GM12872 (cell line): ENCODE results near the gene PHYHIPL.

Experiments used
- TF ChIP-seq, protein P1 (sequence below): IDR thresholded peaks from 3 replicates; pipeline ENCODE4 v1.5.1; 2011; ENCODE audit warnings: low read depth, mild to moderate bottlenecking, low read length, moderate library complexity; ENCODE audit not compliant: insufficient read depth

PHYHIPL gene

DNA sequence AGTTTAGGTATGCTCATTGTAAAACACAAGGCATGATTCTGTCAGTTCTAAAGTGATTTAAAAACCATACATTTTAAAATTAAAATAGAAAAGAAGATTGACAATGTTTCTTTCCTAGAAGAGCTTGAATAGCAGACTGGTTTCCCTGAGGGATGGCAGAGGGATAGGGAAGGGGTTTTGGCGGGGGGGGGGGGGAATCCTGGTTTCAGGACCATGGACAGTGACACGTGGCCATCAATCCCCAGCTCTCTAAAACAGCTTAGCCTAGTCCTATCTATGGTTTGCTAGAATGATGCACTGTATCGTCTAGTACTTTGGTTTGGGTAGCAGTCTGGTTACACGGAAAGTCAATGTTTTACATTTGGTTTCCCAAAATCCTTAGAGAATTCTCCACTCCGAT, 88.7 kb downstream of the PHYHIPL start:
- TF ChIP-seq, protein P1, sequence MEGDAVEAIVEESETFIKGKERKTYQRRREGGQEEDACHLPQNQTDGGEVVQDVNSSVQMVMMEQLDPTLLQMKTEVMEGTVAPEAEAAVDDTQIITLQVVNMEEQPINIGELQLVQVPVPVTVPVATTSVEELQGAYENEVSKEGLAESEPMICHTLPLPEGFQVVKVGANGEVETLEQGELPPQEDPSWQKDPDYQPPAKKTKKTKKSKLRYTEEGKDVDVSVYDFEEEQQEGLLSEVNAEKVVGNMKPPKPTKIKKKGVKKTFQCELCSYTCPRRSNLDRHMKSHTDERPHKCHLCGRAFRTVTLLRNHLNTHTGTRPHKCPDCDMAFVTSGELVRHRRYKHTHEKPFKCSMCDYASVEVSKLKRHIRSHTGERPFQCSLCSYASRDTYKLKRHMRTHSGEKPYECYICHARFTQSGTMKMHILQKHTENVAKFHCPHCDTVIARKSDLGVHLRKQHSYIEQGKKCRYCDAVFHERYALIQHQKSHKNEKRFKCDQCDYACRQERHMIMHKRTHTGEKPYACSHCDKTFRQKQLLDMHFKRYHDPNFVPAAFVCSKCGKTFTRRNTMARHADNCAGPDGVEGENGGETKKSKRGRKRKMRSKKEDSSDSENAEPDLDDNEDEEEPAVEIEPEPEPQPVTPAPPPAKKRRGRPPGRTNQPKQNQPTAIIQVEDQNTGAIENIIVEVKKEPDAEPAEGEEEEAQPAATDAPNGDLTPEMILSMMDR: no peak

DNA sequence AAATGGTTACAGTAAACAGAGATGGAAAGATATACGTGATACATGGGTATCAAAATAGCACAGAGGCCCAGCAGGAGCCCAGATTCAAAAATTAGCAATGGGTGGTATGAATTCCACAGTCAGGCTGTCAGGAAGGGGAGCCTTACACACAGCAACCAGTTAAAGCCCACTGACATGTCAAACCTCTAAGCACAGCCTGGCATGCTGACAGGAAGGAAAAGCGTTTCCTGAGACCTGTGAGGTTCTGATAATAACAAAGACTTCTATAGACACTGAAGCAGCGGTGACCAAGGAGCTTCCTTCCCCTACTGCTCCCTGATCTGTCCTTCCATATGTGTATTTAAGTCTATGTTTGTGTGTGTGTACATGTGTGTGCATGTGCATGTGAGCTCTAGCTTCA, 89.9 kb downstream of the PHYHIPL start:
- TF ChIP-seq, protein P1: no peak

DNA sequence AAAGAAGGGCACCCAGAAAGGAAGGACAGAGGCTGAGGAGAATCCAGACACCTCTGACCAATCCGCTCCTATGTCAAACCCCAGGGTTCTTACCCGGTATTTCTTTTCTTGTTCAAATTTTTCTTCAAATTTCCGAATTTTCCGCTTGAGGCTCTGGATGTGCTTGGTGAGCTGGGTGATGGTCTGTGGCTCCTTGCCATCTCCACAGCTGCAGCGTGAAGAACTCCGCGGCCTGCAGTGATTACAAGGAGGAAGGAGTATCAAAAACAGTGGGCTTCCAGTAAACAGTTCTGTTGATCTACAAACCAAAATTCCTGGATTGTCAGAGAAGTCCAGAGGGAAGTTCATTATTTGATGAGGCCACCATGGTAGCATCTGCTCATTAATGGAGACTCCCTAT, 92.0 kb downstream of the PHYHIPL start:
- TF ChIP-seq, protein P1: no peak

DNA sequence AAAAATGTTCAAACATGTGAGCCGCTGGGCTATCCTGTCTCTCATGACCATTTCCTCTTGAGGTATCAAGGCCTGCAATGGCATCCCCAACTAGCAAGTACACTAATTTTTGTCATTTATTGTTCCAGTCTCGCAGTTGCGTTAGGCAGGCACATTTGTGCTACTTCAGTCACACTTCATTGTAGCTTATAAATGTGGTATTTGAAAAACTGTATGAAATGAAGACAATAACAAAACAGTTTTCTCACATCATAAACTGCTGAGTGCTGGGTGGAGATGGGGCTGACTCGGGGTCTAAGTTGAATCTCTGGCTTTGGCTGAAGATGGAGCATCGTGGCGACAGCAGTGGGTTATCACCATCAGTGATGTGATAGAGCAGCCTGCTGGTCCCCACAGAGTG, 93.2 kb downstream of the PHYHIPL start:
- TF ChIP-seq, protein P1: no peak

GRCh38 chr10:59270492-59270891, 94.0 kb downstream of the PHYHIPL start:
- TF ChIP-seq, protein P1: no peak

- TF ChIP-seq, protein P1: no peak
Measured at GRCh38 chr10:59271160-59271559, 94.7 kb downstream of the PHYHIPL start.

DNA sequence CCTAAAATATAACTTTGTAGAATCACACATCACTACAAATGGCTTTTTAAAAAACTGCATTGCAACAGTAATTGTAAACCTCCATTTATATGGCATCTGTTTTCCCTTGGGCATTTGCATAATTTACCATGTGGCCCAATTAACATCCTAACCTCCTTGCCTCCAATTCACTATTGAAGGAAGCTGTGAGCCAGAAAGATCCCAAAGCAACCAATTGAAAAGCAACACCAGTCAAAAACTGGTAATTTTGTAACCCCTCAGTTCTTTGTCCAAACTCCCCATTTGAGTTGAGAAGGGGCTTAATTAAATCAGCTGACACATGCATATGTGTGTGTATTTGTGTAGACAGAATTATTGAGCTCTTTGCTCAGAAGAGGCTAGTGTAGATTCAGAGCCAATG, 95.6 kb downstream of the PHYHIPL start:
- TF ChIP-seq, protein P1: no peak

- TF ChIP-seq, protein P1: no peak
Measured at GRCh38 chr10:59273445-59273844, 97.0 kb downstream of the PHYHIPL start.
